HCT116 (cell line): ENCODE data around the gene KLC4. TPM values are rescaled to one million over a fixed set of nuclear protein-coding genes. Genes with fewer than 3 reads are reported as not detected.

Experiments
- ATAC-seq: fragments of 200-7000 bp; cut with Tn5 transposase; 2 replicates; pipeline ENCODE4 v1.9.1; 2020; ENCODE audit warnings: mild to moderate bottlenecking, moderate library complexity
- BruUV-seq: library from RNA; stranded (reverse); fragments of 400-500 nt; replicated peaks from 2 replicates; lab custom pipeline; 2021; lab: Mats Ljungman, UMichigan
- CTCF ChIA-PET: fragments of 300-600 bp; sonication (Branson Sonifier 250); formaldehyde crosslinking; loops from one replicate; lab custom pipeline; 2021; ENCODE audit warnings: antibody characterized with exemption; lab: Charles Lee
- POLR2A ChIA-PET: fragments of 300-600, 350-600 bp; sonication (Branson Sonifier 250); formaldehyde crosslinking; loops from one replicate; lab custom pipeline; 2021; ENCODE audit warnings: antibody characterized with exemption; lab: Charles Lee
- RAD21 ChIA-PET, 2 experiments: fragments of 300-600 bp; sonication (Branson Sonifier 250); formaldehyde crosslinking; loops; one replicate each; lab custom pipeline; 2023; ENCODE audit warnings: low total read pairs in 2 of 2; ENCODE audit not compliant: uncharacterized antibody in 2 of 2, unreplicated experiment in 2 of 2, low non-redundant PET in 1 of 2; lab: Charles Lee
- DNase-seq: peaks from one replicate; pipeline ENCODE4 v3.0.0-alpha.2; 2010; ENCODE audit warnings: low read depth, low spot score
- H2AFZ ChIP-seq: fragments of 200-600 bp; shearing (Covaris generic), sonication (generic); 2 replicates; pipeline ENCODE4 v1.6.1; 2017; ENCODE audit warnings: low read depth, mixed run types, mixed read lengths, antibody characterized with exemption, low read length; ENCODE audit not compliant: poor library complexity, severe bottlenecking
- H3K27ac ChIP-seq: 2 replicates; pipeline ENCODE4 v1.5.1; 2012; ENCODE audit warnings: low read depth, low read length
- H3K27me3 ChIP-seq: fragments of 200-600 bp; sonication (generic); 2 replicates; pipeline ENCODE4 v1.6.1; 2016; ENCODE audit warnings: mixed run types, low read length, mixed read lengths; ENCODE audit not compliant: insufficient read depth
- H3K36me3 ChIP-seq, 2 experiments: fragments of 200-500 bp in 1 of 2; fragments of 200-600 bp in 1 of 2; sonication (Bioruptor generic) in 1 of 2; sonication (generic) in 1 of 2; 2 replicates each; pipeline versions ENCODE4 v1.5.1 to v1.6.1; 2014 to 2016; ENCODE audit warnings: low read length in 2 of 2, inconsistent platforms in 1 of 2, mixed read lengths in 1 of 2, mixed run types in 1 of 2; ENCODE audit not compliant: insufficient read depth in 2 of 2, control insufficient read depth in 1 of 2
- H3K4me1 ChIP-seq, 2 experiments: fragments of 200-600 bp in 1 of 2; sonication (generic) in 1 of 2; 2 replicates each; pipeline versions ENCODE4 v1.5.1 to v1.6.1; 2012 to 2017; ENCODE audit warnings: low read length in 2 of 2, inconsistent platforms in 1 of 2, mild to moderate bottlenecking in 1 of 2, mixed read lengths in 1 of 2, mixed run types in 1 of 2, moderate library complexity in 1 of 2; ENCODE audit not compliant: insufficient read depth in 2 of 2, control insufficient read depth in 1 of 2
- H3K4me2 ChIP-seq: fragments of 200-600 bp; sonication (generic); 2 replicates; pipeline ENCODE4 v1.6.1; 2017; ENCODE audit warnings: mixed run types, low read length, mixed read lengths
- H3K4me3 ChIP-seq, 2 experiments: fragments of 200-600 bp in 1 of 2; sonication (generic) in 1 of 2; replicated peaks in 1 of 2; 2 replicates each; pipeline ENCODE4 v1.5.1; 2011 to 2016; ENCODE audit warnings: low read length in 2 of 2, control low read depth in 1 of 2, low read depth in 1 of 2, mild to moderate bottlenecking in 1 of 2, mixed read lengths in 1 of 2, mixed run types in 1 of 2
- H3K79me2 ChIP-seq: fragments of 200-600 bp; sonication (generic); 2 replicates; pipeline ENCODE4 v1.6.1; 2017; ENCODE audit warnings: mild to moderate bottlenecking, mixed run types, low read length, moderate library complexity, mixed read lengths; ENCODE audit not compliant: insufficient read depth
- H3K9ac ChIP-seq: fragments of 200-600 bp; sonication (generic); 2 replicates; pipeline ENCODE4 v1.6.1; 2016; ENCODE audit warnings: low read length, mixed read lengths
- H3K9me2 ChIP-seq: fragments of 200-600 bp; sonication (generic), shearing (Covaris generic); 2 replicates; pipeline ENCODE4 v1.6.1; 2017; ENCODE audit warnings: mixed run types, mild to moderate bottlenecking, moderate library complexity; ENCODE audit not compliant: insufficient read depth
- H3K9me3 ChIP-seq, 2 experiments: fragments of 200-500 bp in 1 of 2; fragments of 200-600 bp in 1 of 2; sonication (Bioruptor generic) in 1 of 2; sonication (generic) in 1 of 2; 2 replicates each; pipeline ENCODE4 v1.6.1; 2014 to 2017; ENCODE audit warnings: low read length in 2 of 2, mixed read lengths in 2 of 2, inconsistent platforms in 1 of 2, low read depth in 1 of 2, mild to moderate bottlenecking in 1 of 2, mixed run types in 1 of 2, moderate library complexity in 1 of 2; ENCODE audit not compliant: control insufficient read depth in 1 of 2, insufficient read depth in 1 of 2
- H4K20me1 ChIP-seq: fragments of 200-600 bp; sonication (generic), shearing (Covaris generic); 2 replicates; pipeline ENCODE4 v1.6.1; 2017; ENCODE audit warnings: mixed run types, mild to moderate bottlenecking, moderate library complexity; ENCODE audit not compliant: insufficient read depth
- CBX3 ChIP-seq: IDR thresholded peaks from 2 replicates; pipeline ENCODE4 v1.6.1; 2012; ENCODE audit warnings: low read depth
- EGR1 ChIP-seq: IDR thresholded peaks from 2 replicates; pipeline ENCODE4 v1.6.1; 2012; ENCODE audit warnings: low read depth
- ELF1 ChIP-seq: IDR thresholded peaks from 2 replicates; pipeline ENCODE4 v1.6.1; 2012; ENCODE audit warnings: low read depth, borderline replicate concordance
- EZH2 ChIP-seq: fragments of 200-600 bp; sonication (generic); IDR thresholded peaks from 2 replicates; pipeline ENCODE4 v1.6.1; 2017; ENCODE audit warnings: antibody characterized with exemption, mixed run types
- JUND ChIP-seq: IDR thresholded peaks from 2 replicates; pipeline ENCODE4 v1.6.1; 2012
- POLR2A ChIP-seq: IDR thresholded peaks from 2 replicates; pipeline ENCODE4 v1.7.0; 2011; ENCODE audit warnings: borderline replicate concordance; ENCODE audit not compliant: insufficient read depth, insufficient read length; ENCODE audit errors: extremely low read depth
- POLR2AphosphoS5 ChIP-seq: IDR thresholded peaks from 2 replicates; pipeline ENCODE4 v1.6.1; 2011; ENCODE audit warnings: mild to moderate bottlenecking, low read depth, low read length, moderate library complexity
- SP1 ChIP-seq: IDR thresholded peaks from 2 replicates; pipeline ENCODE4 v1.6.1; 2012; ENCODE audit warnings: low read depth
- TCF7L2 ChIP-seq: IDR thresholded peaks from 2 replicates; pipeline ENCODE4 v1.7.0; 2011; ENCODE audit warnings: borderline replicate concordance, inconsistent platforms; ENCODE audit not compliant: insufficient read depth, insufficient read length; ENCODE audit errors: extremely low read depth
- ZFX ChIP-seq: fragments of 450-650 bp; IDR thresholded peaks from 2 replicates; pipeline ENCODE4 v1.6.1; 2017
- intact Hi-C: fragments of 100-400 bp; cut with micrococcal nuclease; formaldehyde crosslinking; loops from 2 replicates; pipeline ENCODE4 v1.10.0; 2022
- total RNA-seq: library from RNA; stranded (reverse); gene quantifications from one replicate; pipeline ENCODE4 v1.2.1, GENCODE V29; 2021; ENCODE audit not compliant: unreplicated experiment
- TF ChIP-seq, protein P1 (sequence below), 3 experiments: fragments of 200-600 bp in 1 of 3; sonication (generic) in 1 of 3; IDR thresholded peaks in 2 of 3; conservative IDR thresholded peaks in 1 of 3; 2 replicates each; pipeline ENCODE4 v1.5.1; 2012 to 2017; ENCODE audit warnings: low read depth in 2 of 3, low read length in 2 of 3, antibody characterized with exemption in 1 of 3, borderline replicate concordance in 1 of 3, control low read depth in 1 of 3, mild to moderate bottlenecking in 1 of 3, mixed read lengths in 1 of 3, mixed run types in 1 of 3, moderate library complexity in 1 of 3; ENCODE audit not compliant: insufficient read depth in 1 of 3
- TF ChIP-seq, protein P2 (sequence below): IDR thresholded peaks from 2 replicates; pipeline ENCODE4 v1.6.1; 2012; ENCODE audit warnings: low read depth
- TF ChIP-seq, protein P3 (sequence below): IDR thresholded peaks from 2 replicates; pipeline ENCODE4 v1.6.1; 2012

Gene KLC4
- total RNA-seq, 1 experiment from 2014 or later = 16.2 TPM

DNA sequence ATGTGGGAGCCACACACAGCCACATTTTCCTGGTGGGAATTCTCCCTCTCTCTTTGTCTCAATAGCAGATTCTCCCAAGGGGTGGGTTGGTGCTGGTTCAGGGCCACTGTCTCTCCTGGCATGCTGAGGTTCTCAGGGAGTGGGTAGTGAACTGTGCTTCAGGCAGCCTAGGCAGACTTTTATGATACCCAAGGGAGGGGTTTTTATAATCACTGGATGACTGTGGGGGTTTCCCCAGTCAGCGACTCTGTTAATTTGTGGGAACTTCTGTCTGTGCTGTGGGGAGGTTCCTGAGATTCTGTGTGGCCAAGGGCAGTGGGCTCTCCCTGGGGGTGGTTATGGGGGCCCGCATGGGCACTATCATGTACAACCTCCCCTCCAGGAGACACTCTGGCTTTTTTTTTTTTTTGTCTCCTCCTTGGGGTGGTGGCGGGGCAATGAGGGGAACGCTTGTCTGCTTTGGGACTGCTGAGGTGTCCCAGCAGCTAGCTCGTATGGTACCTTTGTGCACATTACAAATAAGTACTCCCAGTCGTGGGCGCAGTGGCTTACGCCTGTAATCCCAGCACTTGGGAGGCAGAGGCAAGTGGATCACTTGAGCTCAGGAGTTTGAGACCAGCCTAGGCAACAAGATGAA is 26.7 kb downstream of the KLC4 start (continued):
- TF ChIP-seq, protein P1, sequence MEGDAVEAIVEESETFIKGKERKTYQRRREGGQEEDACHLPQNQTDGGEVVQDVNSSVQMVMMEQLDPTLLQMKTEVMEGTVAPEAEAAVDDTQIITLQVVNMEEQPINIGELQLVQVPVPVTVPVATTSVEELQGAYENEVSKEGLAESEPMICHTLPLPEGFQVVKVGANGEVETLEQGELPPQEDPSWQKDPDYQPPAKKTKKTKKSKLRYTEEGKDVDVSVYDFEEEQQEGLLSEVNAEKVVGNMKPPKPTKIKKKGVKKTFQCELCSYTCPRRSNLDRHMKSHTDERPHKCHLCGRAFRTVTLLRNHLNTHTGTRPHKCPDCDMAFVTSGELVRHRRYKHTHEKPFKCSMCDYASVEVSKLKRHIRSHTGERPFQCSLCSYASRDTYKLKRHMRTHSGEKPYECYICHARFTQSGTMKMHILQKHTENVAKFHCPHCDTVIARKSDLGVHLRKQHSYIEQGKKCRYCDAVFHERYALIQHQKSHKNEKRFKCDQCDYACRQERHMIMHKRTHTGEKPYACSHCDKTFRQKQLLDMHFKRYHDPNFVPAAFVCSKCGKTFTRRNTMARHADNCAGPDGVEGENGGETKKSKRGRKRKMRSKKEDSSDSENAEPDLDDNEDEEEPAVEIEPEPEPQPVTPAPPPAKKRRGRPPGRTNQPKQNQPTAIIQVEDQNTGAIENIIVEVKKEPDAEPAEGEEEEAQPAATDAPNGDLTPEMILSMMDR (IDR thresholded peaks at IDR 0.05 in 2 of 3, conservative IDR thresholded peaks at IDR 0.05 in 1 of 3; ENCODE audit: borderline replicate concordance in 1 of 3, insufficient read depth in 1 of 3, low read depth in 2 of 3, low read length in 2 of 3) = no peak
- no peak for TF ChIP-seq ELF1
- no peak for TF ChIP-seq EZH2
- TF ChIP-seq, protein P2, sequence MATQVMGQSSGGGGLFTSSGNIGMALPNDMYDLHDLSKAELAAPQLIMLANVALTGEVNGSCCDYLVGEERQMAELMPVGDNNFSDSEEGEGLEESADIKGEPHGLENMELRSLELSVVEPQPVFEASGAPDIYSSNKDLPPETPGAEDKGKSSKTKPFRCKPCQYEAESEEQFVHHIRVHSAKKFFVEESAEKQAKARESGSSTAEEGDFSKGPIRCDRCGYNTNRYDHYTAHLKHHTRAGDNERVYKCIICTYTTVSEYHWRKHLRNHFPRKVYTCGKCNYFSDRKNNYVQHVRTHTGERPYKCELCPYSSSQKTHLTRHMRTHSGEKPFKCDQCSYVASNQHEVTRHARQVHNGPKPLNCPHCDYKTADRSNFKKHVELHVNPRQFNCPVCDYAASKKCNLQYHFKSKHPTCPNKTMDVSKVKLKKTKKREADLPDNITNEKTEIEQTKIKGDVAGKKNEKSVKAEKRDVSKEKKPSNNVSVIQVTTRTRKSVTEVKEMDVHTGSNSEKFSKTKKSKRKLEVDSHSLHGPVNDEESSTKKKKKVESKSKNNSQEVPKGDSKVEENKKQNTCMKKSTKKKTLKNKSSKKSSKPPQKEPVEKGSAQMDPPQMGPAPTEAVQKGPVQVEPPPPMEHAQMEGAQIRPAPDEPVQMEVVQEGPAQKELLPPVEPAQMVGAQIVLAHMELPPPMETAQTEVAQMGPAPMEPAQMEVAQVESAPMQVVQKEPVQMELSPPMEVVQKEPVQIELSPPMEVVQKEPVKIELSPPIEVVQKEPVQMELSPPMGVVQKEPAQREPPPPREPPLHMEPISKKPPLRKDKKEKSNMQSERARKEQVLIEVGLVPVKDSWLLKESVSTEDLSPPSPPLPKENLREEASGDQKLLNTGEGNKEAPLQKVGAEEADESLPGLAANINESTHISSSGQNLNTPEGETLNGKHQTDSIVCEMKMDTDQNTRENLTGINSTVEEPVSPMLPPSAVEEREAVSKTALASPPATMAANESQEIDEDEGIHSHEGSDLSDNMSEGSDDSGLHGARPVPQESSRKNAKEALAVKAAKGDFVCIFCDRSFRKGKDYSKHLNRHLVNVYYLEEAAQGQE = no peak
- TF ChIP-seq SP1 = no peak
- TF ChIP-seq ZFX = no peak
- no peak for TF ChIP-seq TCF7L2
- TF ChIP-seq, all 23 proteins: peak for 0

DNA sequence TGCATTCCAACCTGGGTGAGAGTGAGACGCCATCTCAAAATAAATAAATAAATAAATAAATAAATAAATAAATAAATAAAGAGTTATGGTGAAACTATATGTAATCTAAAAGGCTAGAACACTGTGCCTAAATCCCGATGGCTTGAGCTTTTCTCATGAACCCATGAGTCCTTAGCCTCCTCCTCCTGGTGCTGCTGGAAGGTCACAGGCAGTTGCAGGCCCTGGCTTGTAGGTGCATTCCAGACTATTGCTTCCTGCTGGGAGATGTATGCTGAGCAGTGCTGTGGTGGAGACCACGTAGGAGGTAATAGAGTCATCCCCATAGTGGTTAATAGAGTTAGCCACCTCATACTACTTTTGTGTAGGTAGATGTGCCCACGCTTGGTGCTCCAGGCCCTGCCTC is 29.2 kb downstream of the KLC4 start:
- CTCF ChIA-PET = no interaction called here
- H2AFZ ChIP-seq = no peak overlapping the region
- no peaks in the 10 kb centered on the region for H3K27me3 ChIP-seq
- no peak overlapping the region for H3K4me3 ChIP-seq
- peak; percentile 59 for ATAC-seq
- no peaks in the 10 kb centered on the region for H3K9me3 ChIP-seq
- no peaks in the 10 kb centered on the region for H3K9me2 ChIP-seq
- POLR2A ChIA-PET = no interaction called here
- H3K36me3 ChIP-seq = no peaks in the 10 kb centered on the region
- H3K9ac ChIP-seq = no peak overlapping the region
- peak overlapping the region; percentile 56 for H3K27ac ChIP-seq
- no peak for DNase-seq
- RAD21 ChIA-PET = no interaction called here
- H4K20me1 ChIP-seq = no peaks in the 10 kb centered on the region; the same call in 1 of the 2 replicates
- H3K4me1 ChIP-seq = peaks cover 24 to 66% of the 10 kb centered on the region in 2 experiments
- no peak overlapping the region for H3K4me2 ChIP-seq
- BruUV-seq = no TSS peak
- peaks cover 95% of the 10 kb centered on the region for H3K79me2 ChIP-seq
- intact Hi-C loops = no loop called here
- TF ChIP-seq JUND (no peak), POLR2AphosphoS5 (no peak), CBX3 (no peak), EGR1 (no peak), POLR2A (no peak), TCF7L2 (no peak)
- TF ChIP-seq, protein P3, sequence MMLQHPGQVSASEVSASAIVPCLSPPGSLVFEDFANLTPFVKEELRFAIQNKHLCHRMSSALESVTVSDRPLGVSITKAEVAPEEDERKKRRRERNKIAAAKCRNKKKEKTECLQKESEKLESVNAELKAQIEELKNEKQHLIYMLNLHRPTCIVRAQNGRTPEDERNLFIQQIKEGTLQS = no peak
- TF ChIP-seq, protein P2 = no peak
